ENCODE results near the gene ANKRD17. TPM values are rescaled to one million over a fixed set of nuclear protein-coding genes. Genes with fewer than 3 reads are reported as not detected.

ANKRD17 gene, protein sequence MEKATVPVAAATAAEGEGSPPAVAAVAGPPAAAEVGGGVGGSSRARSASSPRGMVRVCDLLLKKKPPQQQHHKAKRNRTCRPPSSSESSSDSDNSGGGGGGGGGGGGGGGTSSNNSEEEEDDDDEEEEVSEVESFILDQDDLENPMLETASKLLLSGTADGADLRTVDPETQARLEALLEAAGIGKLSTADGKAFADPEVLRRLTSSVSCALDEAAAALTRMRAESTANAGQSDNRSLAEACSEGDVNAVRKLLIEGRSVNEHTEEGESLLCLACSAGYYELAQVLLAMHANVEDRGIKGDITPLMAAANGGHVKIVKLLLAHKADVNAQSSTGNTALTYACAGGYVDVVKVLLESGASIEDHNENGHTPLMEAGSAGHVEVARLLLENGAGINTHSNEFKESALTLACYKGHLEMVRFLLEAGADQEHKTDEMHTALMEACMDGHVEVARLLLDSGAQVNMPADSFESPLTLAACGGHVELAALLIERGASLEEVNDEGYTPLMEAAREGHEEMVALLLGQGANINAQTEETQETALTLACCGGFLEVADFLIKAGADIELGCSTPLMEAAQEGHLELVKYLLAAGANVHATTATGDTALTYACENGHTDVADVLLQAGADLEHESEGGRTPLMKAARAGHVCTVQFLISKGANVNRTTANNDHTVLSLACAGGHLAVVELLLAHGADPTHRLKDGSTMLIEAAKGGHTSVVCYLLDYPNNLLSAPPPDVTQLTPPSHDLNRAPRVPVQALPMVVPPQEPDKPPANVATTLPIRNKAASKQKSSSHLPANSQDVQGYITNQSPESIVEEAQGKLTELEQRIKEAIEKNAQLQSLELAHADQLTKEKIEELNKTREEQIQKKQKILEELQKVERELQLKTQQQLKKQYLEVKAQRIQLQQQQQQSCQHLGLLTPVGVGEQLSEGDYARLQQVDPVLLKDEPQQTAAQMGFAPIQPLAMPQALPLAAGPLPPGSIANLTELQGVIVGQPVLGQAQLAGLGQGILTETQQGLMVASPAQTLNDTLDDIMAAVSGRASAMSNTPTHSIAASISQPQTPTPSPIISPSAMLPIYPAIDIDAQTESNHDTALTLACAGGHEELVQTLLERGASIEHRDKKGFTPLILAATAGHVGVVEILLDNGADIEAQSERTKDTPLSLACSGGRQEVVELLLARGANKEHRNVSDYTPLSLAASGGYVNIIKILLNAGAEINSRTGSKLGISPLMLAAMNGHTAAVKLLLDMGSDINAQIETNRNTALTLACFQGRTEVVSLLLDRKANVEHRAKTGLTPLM (N-terminal part only)
- total RNA-seq (2022) (62.8 and 65.7 TPM in 2 replicates), Bru-seq, nascent RNA (percentile 96 among the genes with signal in this experiment), BruChase-seq, experiment 1, labeled RNA remaining after a 6-hour chase (percentile 91 among the genes with signal in this experiment), BruChase-seq, experiment 2, labeled RNA remaining after a 2-hour chase (percentile 94 among the genes with signal in this experiment)
- long read RNA-seq, full-length matches to known transcripts: 3 of 84 reads
- long read RNA-seq, partial matches to known transcripts: 62 of 84 reads
- long read RNA-seq, other reads (novel, unspliced or antisense): 19 of 84 reads

DNA sequence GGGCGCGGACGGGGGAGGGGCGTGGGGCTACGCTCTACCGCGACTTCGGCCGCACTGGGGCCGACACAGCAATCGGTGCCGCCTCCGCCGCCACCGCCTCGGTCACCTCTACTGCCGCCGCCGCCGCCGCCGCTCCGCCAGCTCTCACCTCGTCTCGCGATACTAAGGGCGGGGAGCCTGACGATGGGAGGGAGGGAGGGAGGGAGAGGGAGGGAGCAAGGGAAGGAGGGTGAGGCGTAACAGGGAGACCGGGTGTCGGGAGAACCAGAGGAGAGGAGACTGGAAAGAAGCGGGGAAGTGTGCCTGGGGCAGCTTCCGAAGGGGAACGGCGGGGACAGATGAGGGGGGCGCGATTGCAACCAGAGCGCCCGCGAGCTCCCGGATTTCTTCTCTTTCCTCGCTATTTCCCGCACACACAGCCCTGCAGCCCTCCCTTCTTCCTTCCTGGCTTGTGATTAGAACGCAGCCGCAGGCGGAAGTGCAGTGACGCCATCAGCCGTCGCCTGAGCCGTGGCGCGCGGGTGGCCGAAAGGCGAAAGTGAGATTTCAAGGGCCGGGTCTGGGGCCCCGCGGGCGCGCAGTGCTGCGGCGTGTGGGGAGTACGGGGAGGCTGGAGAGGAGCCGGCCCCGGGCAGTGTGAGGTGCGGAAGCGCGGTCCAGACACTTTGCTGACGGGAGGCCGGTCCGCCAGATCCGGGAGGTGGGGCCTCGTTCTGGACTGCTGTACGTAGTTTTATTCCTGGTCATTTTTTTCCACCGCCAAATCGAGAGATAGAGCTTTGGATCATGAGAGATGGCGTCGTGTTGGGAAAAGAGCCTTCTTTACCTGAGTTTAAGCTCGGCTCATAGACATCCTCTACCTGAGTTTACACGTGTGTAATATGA is at the start of gene ANKRD17:
TSS of gene ANKRD17 (minus strand) at position 113 of the 885 bp plus-strand sequence. CDS start 130 bp downstream, outside the sequence.
- Mint-ChIP-seq H3K27me3 (ENCODE audit: insufficient read depth, unreplicated experiment) (no peaks in the 10 kb centered on the region), H3K36me3 (ENCODE audit: insufficient read depth, unreplicated experiment) (peaks cover 7% of the 10 kb centered on the region), H3K27ac (ENCODE audit: low read depth, unreplicated experiment) (peak within 1 kb of the TSS; percentile 99), H3K4me1 (ENCODE audit: insufficient read depth, unreplicated experiment) (peaks cover 17% of the 10 kb centered on the region), H3K9me3 (ENCODE audit: unreplicated experiment) (no peaks in the 10 kb centered on the region), H3K4me3 (ENCODE audit: unreplicated experiment) (peak within 1 kb of the TSS; percentile 82)
- DNase-seq (ENCODE audit: unreplicated experiment): peak; percentile 95
- CTCF ChIA-PET: interaction anchor here (0.6 to 4.1 kb wide), 12 partner anchors 19 to 395 kb away, joined by 3 to 26 read pairs (median 3); no protein-coding TSS in a partner anchor
- BruUV-seq (replicated peaks): no TSS peak
- intact Hi-C loops (cut with micrococcal nuclease): loop anchor here (2.0 to 10.0 kb wide), 4 partner anchors 50 to 764 kb away; no protein-coding TSS in a partner anchor
- POLR2A ChIA-PET: interaction anchor here (0.6 to 6.3 kb wide), 45 partner anchors 10 to 918 kb away, joined by 3 to 82 read pairs (median 4); partner anchors contain the start of gene COX18
- TF ChIP-seq, protein P1, sequence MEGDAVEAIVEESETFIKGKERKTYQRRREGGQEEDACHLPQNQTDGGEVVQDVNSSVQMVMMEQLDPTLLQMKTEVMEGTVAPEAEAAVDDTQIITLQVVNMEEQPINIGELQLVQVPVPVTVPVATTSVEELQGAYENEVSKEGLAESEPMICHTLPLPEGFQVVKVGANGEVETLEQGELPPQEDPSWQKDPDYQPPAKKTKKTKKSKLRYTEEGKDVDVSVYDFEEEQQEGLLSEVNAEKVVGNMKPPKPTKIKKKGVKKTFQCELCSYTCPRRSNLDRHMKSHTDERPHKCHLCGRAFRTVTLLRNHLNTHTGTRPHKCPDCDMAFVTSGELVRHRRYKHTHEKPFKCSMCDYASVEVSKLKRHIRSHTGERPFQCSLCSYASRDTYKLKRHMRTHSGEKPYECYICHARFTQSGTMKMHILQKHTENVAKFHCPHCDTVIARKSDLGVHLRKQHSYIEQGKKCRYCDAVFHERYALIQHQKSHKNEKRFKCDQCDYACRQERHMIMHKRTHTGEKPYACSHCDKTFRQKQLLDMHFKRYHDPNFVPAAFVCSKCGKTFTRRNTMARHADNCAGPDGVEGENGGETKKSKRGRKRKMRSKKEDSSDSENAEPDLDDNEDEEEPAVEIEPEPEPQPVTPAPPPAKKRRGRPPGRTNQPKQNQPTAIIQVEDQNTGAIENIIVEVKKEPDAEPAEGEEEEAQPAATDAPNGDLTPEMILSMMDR (IDR thresholded peaks at IDR 0.05; ENCODE audit: unreplicated experiment): no peak

DNA sequence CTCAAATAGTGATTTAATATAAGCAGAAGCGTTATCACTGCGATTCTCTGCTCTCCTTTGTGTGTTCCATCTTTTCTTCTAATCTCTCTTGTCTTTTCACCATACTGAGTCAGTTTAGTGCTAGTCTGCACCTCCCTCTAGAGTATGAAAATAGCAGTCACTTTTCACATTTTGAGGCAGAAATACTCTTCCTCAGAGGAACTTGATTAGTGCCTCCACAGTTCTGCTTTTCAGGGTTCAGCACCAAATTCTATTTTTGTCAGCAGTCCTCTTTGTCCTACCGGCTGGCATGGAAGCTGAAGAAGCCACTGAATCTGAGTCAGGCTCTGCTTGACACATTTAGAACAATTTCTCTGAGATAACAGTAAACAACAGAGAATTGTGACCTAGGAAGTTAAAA is 49.7 kb upstream of the ANKRD17 start:
- ChIA-PET CTCF (interaction anchor here (0.7 to 1.9 kb wide), 10 partner anchors 13 to 346 kb away, joined by 3 to 11 read pairs (median 4); no protein-coding TSS in a partner anchor), POLR2A (interaction anchor here (1.5 kb wide), 1 partner anchor 49 kb away, joined by 5 read pairs; the partner anchor contains the start of gene ANKRD17)
- TF ChIP-seq, protein P1 (IDR thresholded peaks at IDR 0.05; ENCODE audit: unreplicated experiment): peak; percentile 22
- intact Hi-C loops (cut with micrococcal nuclease): loop anchor here (2.0 kb wide), 1 partner anchor 49 kb away; the partner anchor contains the start of gene ANKRD17
- DNase-seq (ENCODE audit: unreplicated experiment): peak; percentile 10
- H3K27ac Mint-ChIP-seq (ENCODE audit: low read depth, unreplicated experiment): no peak overlapping the region
- H3K4me3 Mint-ChIP-seq (ENCODE audit: unreplicated experiment): no peak overlapping the region
- H3K9me3 Mint-ChIP-seq (ENCODE audit: unreplicated experiment): no peaks in the 10 kb centered on the region
- H3K4me1 Mint-ChIP-seq (ENCODE audit: insufficient read depth, unreplicated experiment): peaks cover 11% of the 10 kb centered on the region
- no peaks in the 10 kb centered on the region for H3K36me3 Mint-ChIP-seq (ENCODE audit: insufficient read depth, unreplicated experiment)
- no TSS peak for BruUV-seq (replicated peaks)
- no peaks in the 10 kb centered on the region for H3K27me3 Mint-ChIP-seq (ENCODE audit: insufficient read depth, unreplicated experiment)

DNA sequence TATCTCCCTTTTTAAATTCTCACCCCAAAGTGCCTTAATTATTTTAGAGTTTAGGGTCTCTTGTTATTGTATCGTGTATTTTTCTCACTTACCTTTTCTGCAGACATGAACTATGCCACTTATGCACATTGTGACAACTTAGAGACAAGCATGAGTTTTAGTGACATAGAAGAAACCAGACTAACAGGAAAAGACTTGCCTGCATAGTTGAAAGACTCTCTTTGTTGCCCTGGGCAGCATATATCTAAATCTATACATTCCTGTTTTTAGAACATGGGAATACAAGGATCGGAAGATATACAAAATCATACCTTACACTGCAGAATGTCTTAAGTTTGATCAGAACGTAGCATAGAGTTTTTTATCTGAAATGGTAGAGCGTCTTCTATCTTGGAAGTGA is 45.1 kb upstream of the ANKRD17 start:
- H3K4me3 Mint-ChIP-seq (ENCODE audit: unreplicated experiment): no peak overlapping the region
- ChIA-PET POLR2A (no interaction called here), CTCF (interaction anchor here (1.5 kb wide), 1 partner anchor 142 kb away, joined by 6 read pairs; no protein-coding TSS in a partner anchor)
- no TSS peak for BruUV-seq (replicated peaks)
- intact Hi-C loops (cut with micrococcal nuclease): no loop called here
- peaks cover 6% of the 10 kb centered on the region for H3K4me1 Mint-ChIP-seq (ENCODE audit: insufficient read depth, unreplicated experiment)
- no peak overlapping the region for H3K27ac Mint-ChIP-seq (ENCODE audit: low read depth, unreplicated experiment)
- no peaks in the 10 kb centered on the region for H3K9me3 Mint-ChIP-seq (ENCODE audit: unreplicated experiment)
- TF ChIP-seq, protein P1 (IDR thresholded peaks at IDR 0.05; ENCODE audit: unreplicated experiment): no peak
- DNase-seq (ENCODE audit: unreplicated experiment): no peak
- no peaks in the 10 kb centered on the region for H3K36me3 Mint-ChIP-seq (ENCODE audit: insufficient read depth, unreplicated experiment)
- no peaks in the 10 kb centered on the region for H3K27me3 Mint-ChIP-seq (ENCODE audit: insufficient read depth, unreplicated experiment)
